ENCODE results near the gene TRMT11. TPM values are rescaled to one million over a fixed set of nuclear protein-coding genes. Genes with fewer than 3 reads are reported as not detected.

Gene TRMT11
- polyA plus RNA-seq, 3 donors: 2.1 to 3.3 (median 2.1) TPM

DNA sequence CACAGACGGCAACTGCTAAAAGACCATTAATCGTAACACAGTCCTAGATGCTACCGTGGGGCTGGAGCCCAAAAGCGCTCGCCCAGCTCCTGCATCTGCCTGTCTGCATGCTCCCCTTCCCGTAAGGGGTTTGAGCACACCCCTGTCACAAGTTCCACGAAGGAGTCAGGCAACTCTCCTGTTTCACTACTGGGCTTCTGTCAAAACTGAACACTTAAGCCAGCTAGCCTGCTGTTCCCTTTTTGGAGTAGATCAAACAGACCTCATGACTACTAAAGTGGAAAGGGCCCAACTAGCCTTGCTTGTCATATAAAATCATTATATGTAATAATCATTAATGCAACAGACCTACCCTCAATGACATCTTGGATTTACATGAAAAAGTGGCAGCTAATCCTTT, 61.3 kb downstream of the TRMT11 start:
- Histone ChIP-seq H3K9ac (ENCODE audit: insufficient read depth, low read length, poor library complexity, severe bottlenecking) (no peak overlapping the region), H3K4me1 (ENCODE audit: control insufficient read depth in 1 of 2, insufficient read depth in 2 of 2, low read length in 2 of 2) (no peaks in the 10 kb centered on the region), H3K4me2 (replicated peaks; ENCODE audit: extremely low read depth, low read length, poor library complexity, severe bottlenecking) (no peak overlapping the region), H3K4me3 (replicated peaks in 1 of 3; ENCODE audit: low read depth in 2 of 3, low read length in 3 of 3) (no peak overlapping the region), H3K27me3 (ENCODE audit: control insufficient read depth in 2 of 2, insufficient read depth in 2 of 2, low read length in 2 of 2) (no peaks in the 10 kb centered on the region), H3K79me2 (ENCODE audit: insufficient read depth, low read length) (no peaks in the 10 kb centered on the region), H3K27ac (ENCODE audit: low read depth in 1 of 2, low read length in 2 of 2) (no peak overlapping the region), H4K20me1 (ENCODE audit: insufficient read depth, low read length) (no peaks in the 10 kb centered on the region), H3K36me3 (replicated peaks in 1 of 2; ENCODE audit: control insufficient read depth in 1 of 2, insufficient read depth in 2 of 2, low read length in 2 of 2) (no peaks in the 10 kb centered on the region), H2AFZ (ENCODE audit: insufficient read depth, low read depth, low read length, poor library complexity, severe bottlenecking) (no peak overlapping the region), H3K9me3 (replicated peaks in 1 of 2; ENCODE audit: control insufficient read depth in 1 of 2, insufficient read depth in 1 of 2, low read length in 2 of 2) (no peaks in the 10 kb centered on the region)
- intact Hi-C loops (cut with micrococcal nuclease): no loop called here
- Mint-ChIP-seq H3K36me3 (peaks cover 11 to 20% of the 10 kb centered on the region in 2 donors), H3K27me3 (ENCODE audit: low read depth in 3 of 3) (peaks cover 0 to 2% (median 0%) of the 10 kb centered on the region in 3 donors), H3K4me3 (no peak overlapping the region), H3K4me1 (no peaks in the 10 kb centered on the region), H3K27ac (no peak overlapping the region), H3K9me3 (peaks cover 0 to 4% (median 0%) of the 10 kb centered on the region in 7 donors)
- TF ChIP-seq, protein P1, sequence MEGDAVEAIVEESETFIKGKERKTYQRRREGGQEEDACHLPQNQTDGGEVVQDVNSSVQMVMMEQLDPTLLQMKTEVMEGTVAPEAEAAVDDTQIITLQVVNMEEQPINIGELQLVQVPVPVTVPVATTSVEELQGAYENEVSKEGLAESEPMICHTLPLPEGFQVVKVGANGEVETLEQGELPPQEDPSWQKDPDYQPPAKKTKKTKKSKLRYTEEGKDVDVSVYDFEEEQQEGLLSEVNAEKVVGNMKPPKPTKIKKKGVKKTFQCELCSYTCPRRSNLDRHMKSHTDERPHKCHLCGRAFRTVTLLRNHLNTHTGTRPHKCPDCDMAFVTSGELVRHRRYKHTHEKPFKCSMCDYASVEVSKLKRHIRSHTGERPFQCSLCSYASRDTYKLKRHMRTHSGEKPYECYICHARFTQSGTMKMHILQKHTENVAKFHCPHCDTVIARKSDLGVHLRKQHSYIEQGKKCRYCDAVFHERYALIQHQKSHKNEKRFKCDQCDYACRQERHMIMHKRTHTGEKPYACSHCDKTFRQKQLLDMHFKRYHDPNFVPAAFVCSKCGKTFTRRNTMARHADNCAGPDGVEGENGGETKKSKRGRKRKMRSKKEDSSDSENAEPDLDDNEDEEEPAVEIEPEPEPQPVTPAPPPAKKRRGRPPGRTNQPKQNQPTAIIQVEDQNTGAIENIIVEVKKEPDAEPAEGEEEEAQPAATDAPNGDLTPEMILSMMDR (IDR thresholded peaks at IDR 0.05): no peak
- DNase-seq: no peak
- 94% methylated on average over 3 of the region's 7 CpGs for WGBS (ENCODE audit: insufficient coverage)

DNA sequence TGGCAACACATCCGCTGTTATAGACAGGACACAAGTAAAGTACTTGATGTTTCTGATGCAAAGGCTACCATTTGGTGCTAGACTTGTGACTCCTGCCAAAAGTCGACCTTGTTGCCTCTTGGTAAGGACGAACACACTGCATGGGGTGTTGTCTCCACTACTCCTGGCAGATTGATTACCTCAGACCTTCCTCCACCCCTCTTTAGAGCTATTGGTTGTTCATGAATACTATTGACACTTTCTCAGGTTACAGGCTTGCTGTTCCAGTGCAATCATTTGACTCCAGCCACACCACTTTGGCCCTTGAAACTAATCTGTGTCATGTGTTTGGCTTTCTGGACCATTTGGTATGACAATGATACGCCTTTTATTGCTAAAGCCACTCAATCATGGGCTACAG, 62.3 kb downstream of the TRMT11 start:
- H4K20me1 ChIP-seq (ENCODE audit: insufficient read depth, low read length): no peaks in the 10 kb centered on the region
- peaks cover 0 to 4% (median 0%) of the 10 kb centered on the region in 7 donors for H3K9me3 Mint-ChIP-seq
- TF ChIP-seq, protein P1 (IDR thresholded peaks at IDR 0.05): no peak
- no peaks in the 10 kb centered on the region for H3K4me1 ChIP-seq (ENCODE audit: control insufficient read depth in 1 of 2, insufficient read depth in 2 of 2, low read length in 2 of 2)
- H3K36me3 Mint-ChIP-seq: peaks cover 11 to 19% of the 10 kb centered on the region in 2 donors
- no peak overlapping the region for H2AFZ ChIP-seq (ENCODE audit: insufficient read depth, low read depth, low read length, poor library complexity, severe bottlenecking)
- no peak for DNase-seq
- H3K9ac ChIP-seq (ENCODE audit: insufficient read depth, low read length, poor library complexity, severe bottlenecking): no peak overlapping the region
- no peak overlapping the region for H3K4me3 ChIP-seq (replicated peaks in 1 of 3; ENCODE audit: low read depth in 2 of 3, low read length in 3 of 3)
- H3K27me3 ChIP-seq (ENCODE audit: control insufficient read depth in 2 of 2, insufficient read depth in 2 of 2, low read length in 2 of 2): no peaks in the 10 kb centered on the region
- intact Hi-C loops (cut with micrococcal nuclease): no loop called here
- H3K36me3 ChIP-seq (replicated peaks in 1 of 2; ENCODE audit: control insufficient read depth in 1 of 2, insufficient read depth in 2 of 2, low read length in 2 of 2): no peaks in the 10 kb centered on the region
- H3K79me2 ChIP-seq (ENCODE audit: insufficient read depth, low read length): no peaks in the 10 kb centered on the region
- H3K4me3 Mint-ChIP-seq: no peak overlapping the region
- no peaks in the 10 kb centered on the region for H3K4me1 Mint-ChIP-seq
- no peak overlapping the region for H3K27ac Mint-ChIP-seq
- no peak overlapping the region for H3K27ac ChIP-seq (ENCODE audit: low read depth in 1 of 2, low read length in 2 of 2)
- WGBS (ENCODE audit: insufficient coverage): 96% methylated on average over 2 of the region's 4 CpGs
- H3K4me2 ChIP-seq (replicated peaks; ENCODE audit: extremely low read depth, low read length, poor library complexity, severe bottlenecking): no peak overlapping the region
- H3K27me3 Mint-ChIP-seq (ENCODE audit: low read depth in 3 of 3): peaks cover 0 to 2% (median 0%) of the 10 kb centered on the region in 3 donors
- H3K9me3 ChIP-seq (replicated peaks in 1 of 2; ENCODE audit: control insufficient read depth in 1 of 2, insufficient read depth in 1 of 2, low read length in 2 of 2): no peaks in the 10 kb centered on the region
